ENCODE measurements around the gene PHC2.

PHC2 gene

GRCh38 chr1:33339413-33339812 is 91.5 kb downstream of the PHC2 start:
- DNase-seq (ENCODE audit: low read depth in 2 of 2) = peak in 1 of 2 donors; percentile 64
- TF ChIP-seq CTCF (IDR thresholded peaks at IDR 0.05; ENCODE audit: low read depth, low read length) = peak; percentile 49
- H3K4me3 ChIP-seq (replicated peaks in 1 of 2; ENCODE audit: low read depth in 2 of 2, low read length in 2 of 2) = peak overlapping the region in 1 of 2 donors; percentile 11

- TF ChIP-seq CTCF (IDR thresholded peaks at IDR 0.05; ENCODE audit: low read depth, low read length) = no peak
- peak; percentile 94 to 98 for DNase-seq (ENCODE audit: low read depth in 2 of 2)
- peak overlapping the region in 1 of 2 donors; percentile 26 for H3K4me3 ChIP-seq (replicated peaks in 1 of 2; ENCODE audit: low read depth in 2 of 2, low read length in 2 of 2)
Observed at GRCh38 chr1:33338440-33339211, 92.3 kb downstream of the PHC2 start.

- DNase-seq (ENCODE audit: low read depth in 2 of 2) = peak; percentile 77 to 81
- TF ChIP-seq CTCF (IDR thresholded peaks at IDR 0.05; ENCODE audit: low read depth, low read length) = no peak
- H3K4me3 ChIP-seq (replicated peaks in 1 of 2; ENCODE audit: low read depth in 2 of 2, low read length in 2 of 2) = peak overlapping the region; percentile 1 to 26
Observed at GRCh38 chr1:33338048-33338439, 92.9 kb downstream of the PHC2 start.

DNA sequence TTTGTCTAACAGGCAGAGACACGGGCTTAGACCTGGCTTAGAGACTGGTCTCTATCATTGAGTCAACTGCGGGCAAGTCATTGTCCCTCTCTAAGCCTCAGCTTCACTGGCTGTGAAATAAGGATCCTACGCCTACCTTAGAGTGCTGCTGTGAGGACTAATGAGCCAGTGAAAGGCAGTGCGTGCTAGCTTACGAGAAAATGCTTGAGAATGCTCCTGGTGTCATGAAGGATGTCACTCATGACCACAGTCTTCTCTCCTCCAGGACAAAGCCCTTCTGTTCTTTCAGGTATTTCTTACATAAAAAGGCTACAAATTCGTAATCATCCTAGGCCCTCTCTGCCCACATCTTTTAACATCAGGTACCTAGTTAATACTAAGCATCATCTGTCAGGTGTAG is 93.5 kb downstream of the PHC2 start:
- TF ChIP-seq CTCF (IDR thresholded peaks at IDR 0.05; ENCODE audit: low read depth, low read length) = no peak
- DNase-seq (ENCODE audit: low read depth in 2 of 2) = no peak
- peak overlapping the region in 1 of 2 donors; percentile 1 for H3K4me3 ChIP-seq (replicated peaks in 1 of 2; ENCODE audit: low read depth in 2 of 2, low read length in 2 of 2)

GRCh38 chr1:33336580-33336979 is 94.3 kb downstream of the PHC2 start:
- no peak for DNase-seq (ENCODE audit: low read depth in 2 of 2)
- TF ChIP-seq CTCF (IDR thresholded peaks at IDR 0.05; ENCODE audit: low read depth, low read length) = no peak
- no peak overlapping the region for H3K4me3 ChIP-seq (replicated peaks in 1 of 2; ENCODE audit: low read depth in 2 of 2, low read length in 2 of 2)

- no peak for DNase-seq (ENCODE audit: low read depth in 2 of 2)
- no peak overlapping the region for H3K4me3 ChIP-seq (replicated peaks in 1 of 2; ENCODE audit: low read depth in 2 of 2, low read length in 2 of 2)
- no peak for TF ChIP-seq CTCF (IDR thresholded peaks at IDR 0.05; ENCODE audit: low read depth, low read length)
Observed at GRCh38 chr1:33335020-33335419, 95.9 kb downstream of the PHC2 start.
